GM19193 (cell line): ENCODE data around the gene CLTCL1.

ENCODE experiments used
- POLR2A ChIP-seq: IDR thresholded peaks from 4 replicates; pipeline ENCODE4 v1.6.1; 2011; ENCODE audit not compliant: insufficient read depth, insufficient read length; ENCODE audit errors: extremely low read depth

Gene CLTCL1

GRCh38 chr22:19178657-19179496 is 112.6 kb downstream of the CLTCL1 start, which contains the start of gene SLC25A1:
Gene SLC25A1 (minus strand): TSS chr22:19178736. CDS start chr22:19178673, 63 bp downstream.
- peak; percentile 59 for TF ChIP-seq POLR2A

GRCh38 chr22:19178065-19178656 is 113.4 kb downstream of the CLTCL1 start:
- TF ChIP-seq POLR2A, result no peak

GRCh38 chr22:19177164-19178064 is 114.1 kb downstream of the CLTCL1 start:
- TF ChIP-seq POLR2A, result no peak

GRCh38 chr22:19176732-19177131 is 114.8 kb downstream of the CLTCL1 start:
- peak; percentile 23 for TF ChIP-seq POLR2A

- no peak for TF ChIP-seq POLR2A
Observed at GRCh38 chr22:19176175-19176643, 115.3 kb downstream of the CLTCL1 start.

- TF ChIP-seq POLR2A, result peak; percentile 10
Observed at GRCh38 chr22:19175602-19176174, 115.8 kb downstream of the CLTCL1 start.

- no peak for TF ChIP-seq POLR2A
Observed at GRCh38 chr22:19175026-19175601, 116.4 kb downstream of the CLTCL1 start.

GRCh38 chr22:19174106-19175025 is 117.2 kb downstream of the CLTCL1 start:
- TF ChIP-seq POLR2A, result peak; percentile 21

- TF ChIP-seq POLR2A, result no peak
Observed at GRCh38 chr22:19173047-19174035, 118.2 kb downstream of the CLTCL1 start.

GRCh38 chr22:19172213-19173046 is 119.1 kb downstream of the CLTCL1 start:
- TF ChIP-seq POLR2A, result no peak

- TF ChIP-seq POLR2A, result no peak
Observed at GRCh38 chr22:19169947-19170318, 121.6 kb downstream of the CLTCL1 start.
